ENCODE data around the gene RAB36. TPM values are rescaled to one million over a fixed set of nuclear protein-coding genes. Genes with fewer than 3 reads are reported as not detected.

Gene RAB36
- polyA plus RNA-seq, 1 of the 3 experiments (the other 2 are of a cell fraction) = 6.6 TPM

- TF ChIP-seq REST (IDR thresholded peaks at IDR 0.05; ENCODE audit: low read depth, low read length) = no peak
- TF ChIP-seq RFX5 (IDR thresholded peaks at IDR 0.05; ENCODE audit: low read length) = no peak
- no peak for TF ChIP-seq EP300 (IDR thresholded peaks at IDR 0.05; ENCODE audit: borderline replicate concordance in 1 of 2, low read depth in 1 of 2, low read length in 1 of 2)
- no peak for TF ChIP-seq USF1 (IDR thresholded peaks at IDR 0.05; ENCODE audit: borderline replicate concordance, low read depth)
- TF ChIP-seq SMC3 (IDR thresholded peaks at IDR 0.05; ENCODE audit: low read depth, low read length) = no peak
- no peak for TF ChIP-seq ZBTB33 (IDR thresholded peaks at IDR 0.05; ENCODE audit: borderline replicate concordance, low read depth)
- TF ChIP-seq TAF1 (IDR thresholded peaks at IDR 0.05; ENCODE audit: borderline replicate concordance, low read depth, low read length) = no peak
- TF ChIP-seq, protein P1, sequence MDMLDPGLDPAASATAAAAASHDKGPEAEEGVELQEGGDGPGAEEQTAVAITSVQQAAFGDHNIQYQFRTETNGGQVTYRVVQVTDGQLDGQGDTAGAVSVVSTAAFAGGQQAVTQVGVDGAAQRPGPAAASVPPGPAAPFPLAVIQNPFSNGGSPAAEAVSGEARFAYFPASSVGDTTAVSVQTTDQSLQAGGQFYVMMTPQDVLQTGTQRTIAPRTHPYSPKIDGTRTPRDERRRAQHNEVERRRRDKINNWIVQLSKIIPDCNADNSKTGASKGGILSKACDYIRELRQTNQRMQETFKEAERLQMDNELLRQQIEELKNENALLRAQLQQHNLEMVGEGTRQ (IDR thresholded peaks at IDR 0.05; ENCODE audit: borderline replicate concordance, low read depth, low read length) = no peak
Observed at GRCh38 chr22:23202812-23203451, 57.7 kb downstream of the RAB36 start (continued).

GRCh38 chr22:23203452-23204124 lies 58.3 kb downstream of the RAB36 start:
- Histone ChIP-seq H3K4me1 (ENCODE audit: control insufficient read depth in 1 of 2, insufficient read depth in 2 of 2, low read depth in 1 of 2, low read length in 1 of 2) (peaks cover 0 to 34% of the 10 kb centered on the region in 2 experiments; a peak in 1 of 4 replicates), H3K27ac (ENCODE audit: low read depth in 2 of 2, low read length in 1 of 2) (peak overlapping the region in 1 of 2 experiments; percentile 90; a peak in 2 of 4 replicates), H4K20me1 (ENCODE audit: insufficient read depth) (peaks cover 34% of the 10 kb centered on the region), H2AFZ (ENCODE audit: low read depth) (no peak overlapping the region), H3K9ac (no peak overlapping the region), H3K27me3 (ENCODE audit: insufficient read depth) (no peaks in the 10 kb centered on the region), H3F3A (replicated peaks; ENCODE audit: insufficient read depth) (no peaks in the 10 kb centered on the region), H3K4me2 (no peak overlapping the region), H3K4me3 (ENCODE audit: low read depth in 2 of 2, low read length in 1 of 2) (no peak overlapping the region), H3K79me2 (ENCODE audit: insufficient read depth) (peaks cover 52% of the 10 kb centered on the region), H3K9me3 (no peaks in the 10 kb centered on the region), H3K36me3 (replicated peaks in 1 of 2; ENCODE audit: control insufficient read depth in 1 of 2, insufficient read depth in 2 of 2, low read length in 1 of 2) (no peaks in the 10 kb centered on the region), H3K9me2 (no peaks in the 10 kb centered on the region)
- POLR2A ChIA-PET = no interaction called here
- 95% methylated on average over 5 of the region's 7 CpGs for WGBS (ENCODE audit: low lambda C conversion rate)
- CTCF ChIA-PET = interaction anchor here (0.7 to 1.8 kb wide), 4 partner anchors 15 to 87 kb away, joined by 3 to 10 read pairs (median 4); no protein-coding TSS in a partner anchor
- DNase-seq = no peak
- TF ChIP-seq, protein P1 (IDR thresholded peaks at IDR 0.05; ENCODE audit: borderline replicate concordance, low read depth, low read length) = no peak
- TF ChIP-seq RAD21 (IDR thresholded peaks at IDR 0.05; ENCODE audit: low read length) (no peak), RCOR1 (IDR thresholded peaks at IDR 0.05; ENCODE audit: low read length) (no peak), EZH2phosphoT487 (IDR thresholded peaks at IDR 0.05; ENCODE audit: borderline replicate concordance, low read depth) (no peak), FOXJ3 (CRISPR knock-in tag; IDR thresholded peaks at IDR 0.05) (no peak), TCF12 (IDR thresholded peaks at IDR 0.05) (no peak), NRF1 (IDR thresholded peaks at IDR 0.05; ENCODE audit: low read depth, low read length) (no peak), MEF2A (IDR thresholded peaks at IDR 0.05; ENCODE audit: borderline replicate concordance, low read depth) (no peak), GABPA (IDR thresholded peaks at IDR 0.05; ENCODE audit: low read depth) (no peak), MXI1 (IDR thresholded peaks at IDR 0.05; ENCODE audit: low read depth, low read length) (no peak), ELF1 (IDR thresholded peaks at IDR 0.05) (no peak), GATA2 (CRISPR knock-in tag; IDR thresholded peaks at IDR 0.05) (no peak), NFIC (IDR thresholded peaks at IDR 0.05; ENCODE audit: borderline replicate concordance) (no peak)
- TF ChIP-seq, protein P2, sequence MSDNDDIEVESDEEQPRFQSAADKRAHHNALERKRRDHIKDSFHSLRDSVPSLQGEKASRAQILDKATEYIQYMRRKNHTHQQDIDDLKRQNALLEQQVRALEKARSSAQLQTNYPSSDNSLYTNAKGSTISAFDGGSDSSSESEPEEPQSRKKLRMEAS (IDR thresholded peaks at IDR 0.05; ENCODE audit: low read depth) = no peak

Measured in SK-N-SH (cell line).